ENCODE data around the gene MEGF6. TPM values are rescaled to one million over a fixed set of nuclear protein-coding genes. Genes with fewer than 3 reads are reported as not detected.

MEGF6 gene
- polyA plus RNA-seq, 4 donors = 6.3 to 19.0 (median 15.1) TPM

DNA sequence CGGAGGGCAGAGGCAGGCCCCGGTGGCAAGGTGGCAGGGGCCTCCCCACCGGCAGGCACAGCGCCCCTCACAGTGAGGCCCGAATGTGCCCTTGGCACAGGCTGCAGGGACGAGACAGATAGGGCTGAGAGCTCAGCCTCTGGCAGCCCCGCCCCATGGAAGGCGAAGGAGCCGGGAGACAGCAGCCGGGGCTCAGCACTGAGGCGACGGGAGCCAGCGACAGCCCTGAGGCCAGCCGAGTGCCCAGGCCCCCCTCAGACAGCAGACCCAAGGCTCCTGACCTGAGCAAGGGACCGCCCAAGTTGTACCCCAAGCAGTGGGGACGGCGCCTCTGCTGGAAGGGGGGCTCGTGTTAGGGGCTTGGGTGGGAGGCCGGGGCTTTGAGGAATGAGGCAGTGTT lies 113.8 kb downstream of the MEGF6 start:
- DNase-seq (ENCODE audit: low read depth in 4 of 4, low spot score in 2 of 4) = no peak

DNA sequence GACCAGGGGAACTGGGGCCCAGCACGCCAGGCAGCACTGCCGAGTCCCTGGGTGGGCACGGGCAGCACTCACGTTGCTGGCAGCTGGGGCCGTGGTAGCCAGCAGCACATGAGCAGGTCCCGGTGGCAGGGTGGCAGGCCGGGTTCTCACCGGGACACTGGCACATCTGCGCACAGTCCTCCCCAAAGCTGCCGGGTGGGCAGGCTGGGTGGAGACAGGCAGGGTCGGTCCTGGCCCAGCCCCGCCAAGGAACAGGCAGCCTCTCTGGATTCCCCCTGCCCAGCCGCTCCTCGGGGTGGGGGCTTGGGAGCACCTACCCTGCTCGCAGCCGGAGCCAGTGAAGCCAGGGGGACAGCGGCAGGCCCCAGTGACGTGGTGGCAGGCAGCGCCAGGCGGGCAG lies 114.4 kb downstream of the MEGF6 start:
- DNase-seq (ENCODE audit: low read depth in 4 of 4, low spot score in 2 of 4) = no peak

DNA sequence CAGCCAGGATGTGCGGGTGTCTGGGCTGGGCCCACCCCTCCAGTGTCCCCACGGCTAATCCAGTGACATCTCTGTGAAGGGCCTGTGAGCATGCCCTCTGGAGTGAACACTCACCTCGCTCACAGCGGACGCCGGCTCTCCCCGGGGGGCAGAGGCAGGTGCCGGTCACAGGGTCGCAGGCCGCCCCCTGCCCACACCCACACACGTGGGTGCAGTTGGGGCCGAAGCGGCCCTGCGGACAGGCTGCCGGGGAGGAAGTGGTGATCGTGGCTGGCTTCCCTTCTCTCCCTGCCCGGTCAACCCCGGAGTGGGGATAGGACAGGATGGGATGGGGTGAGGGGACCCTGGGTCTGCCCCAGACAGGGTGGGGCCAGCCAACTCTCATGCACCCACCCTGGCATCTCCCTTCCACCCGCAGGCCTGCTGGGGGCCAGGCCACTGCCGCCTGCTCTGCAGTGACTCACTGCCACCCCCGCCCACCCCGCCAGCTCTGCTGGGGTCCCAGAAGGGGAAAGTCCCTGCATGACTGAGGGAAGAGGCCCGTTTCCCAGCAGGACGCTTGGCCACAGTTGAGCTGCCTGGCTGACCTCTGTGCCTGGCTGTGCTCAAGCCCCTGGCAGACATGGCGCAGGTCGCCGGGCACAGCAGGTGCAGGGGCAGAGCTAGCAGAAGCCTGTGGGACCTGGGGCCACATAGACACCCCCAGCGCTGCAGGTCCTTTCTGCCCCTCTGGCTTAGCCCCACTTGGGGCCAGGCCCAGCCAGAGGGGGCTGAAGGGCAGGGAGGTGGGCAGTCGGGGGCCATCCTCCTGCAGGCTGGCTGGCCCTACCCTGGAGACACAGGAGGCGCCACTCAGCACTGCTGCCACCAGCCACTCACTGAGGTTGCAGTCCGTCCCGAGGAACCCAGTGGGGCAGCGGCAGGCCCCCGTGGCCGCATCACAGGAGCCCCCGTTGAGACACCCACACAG lies 115.2 kb downstream of the MEGF6 start:
- no peak for DNase-seq (ENCODE audit: low read depth in 4 of 4, low spot score in 2 of 4)

DNA sequence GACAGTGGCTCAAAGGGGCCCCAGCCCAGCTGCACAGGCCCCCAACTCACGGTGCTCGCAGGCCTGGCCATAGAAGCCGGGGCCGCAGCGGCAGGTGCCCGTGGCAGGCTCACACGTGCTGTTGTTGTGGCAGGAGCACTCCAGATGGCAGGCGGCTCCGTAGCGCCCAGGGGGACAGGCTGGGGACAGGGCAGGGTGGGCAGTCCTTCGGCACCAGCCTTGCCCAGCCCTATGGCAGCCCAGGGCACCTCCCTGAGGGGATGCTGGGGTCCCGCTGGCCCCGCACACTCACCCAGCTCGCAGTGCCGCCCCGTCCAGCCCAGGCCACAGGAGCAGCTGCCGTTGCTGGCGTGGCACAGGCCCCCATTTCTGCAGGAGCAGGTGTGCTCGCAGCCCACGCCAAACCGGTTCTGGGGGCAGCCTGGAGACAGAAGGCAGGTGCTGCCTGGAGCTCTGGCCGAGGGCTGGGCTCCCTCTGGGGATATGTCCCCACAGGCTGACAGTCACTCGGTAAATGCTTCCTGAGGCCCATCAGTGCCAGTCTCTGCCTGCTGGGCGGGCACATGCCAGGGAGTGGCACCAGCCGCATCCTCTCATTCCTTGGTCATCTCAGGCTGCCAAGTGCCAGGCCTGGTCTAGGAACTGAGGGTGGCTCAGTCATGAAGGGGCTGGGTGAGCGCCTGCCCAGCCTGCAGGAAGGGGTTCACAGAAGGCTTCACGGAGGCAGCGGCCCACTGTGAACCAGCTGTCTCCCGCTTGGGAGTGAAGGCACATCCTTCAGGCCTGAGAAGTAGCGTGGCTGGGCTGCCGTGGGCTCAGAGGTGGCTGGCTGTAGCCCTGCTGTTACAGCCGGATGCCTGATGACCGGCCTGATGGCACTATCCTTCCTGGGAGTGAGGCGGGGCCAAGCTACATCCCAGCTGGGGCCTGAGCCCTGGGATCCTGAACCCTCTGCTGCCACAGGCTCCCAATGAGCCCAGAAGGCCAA lies 116.7 kb downstream of the MEGF6 start:
- DNase-seq (ENCODE audit: low read depth in 4 of 4, low spot score in 2 of 4) = no peak

DNA sequence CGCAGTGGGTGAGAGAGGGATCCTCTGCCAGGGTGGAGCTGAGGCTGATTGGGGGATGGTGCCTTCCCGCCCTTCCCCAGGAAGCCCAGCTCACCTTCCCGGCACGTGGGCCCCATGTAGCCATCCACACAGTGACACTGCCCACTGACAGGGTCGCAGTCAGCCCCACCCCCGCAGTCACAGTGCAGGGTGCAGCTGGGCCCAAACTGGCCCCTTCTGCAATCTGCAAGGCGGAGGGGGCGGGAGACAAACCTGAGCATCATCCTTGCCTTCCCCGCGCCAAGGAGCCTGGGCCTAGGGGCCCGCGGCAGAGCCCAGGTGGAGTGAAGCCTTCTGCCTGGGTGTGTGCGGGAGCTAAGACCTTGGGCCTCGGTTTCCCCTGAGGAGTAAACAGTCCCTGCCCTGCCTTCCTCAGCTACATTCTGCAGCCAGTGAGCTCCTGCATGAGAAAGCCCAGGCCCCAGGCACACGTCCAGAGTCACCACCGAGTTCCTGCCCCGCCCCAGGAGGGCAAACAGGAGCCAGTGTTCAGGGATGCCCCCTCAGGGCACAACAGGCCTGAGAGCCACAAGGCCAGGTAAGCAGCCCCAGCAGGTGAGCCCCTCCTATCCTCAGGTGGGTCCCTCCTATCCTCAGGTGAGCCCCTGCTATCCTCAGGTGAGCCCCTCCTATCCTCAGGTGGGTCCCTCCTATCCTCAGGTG lies 118.6 kb downstream of the MEGF6 start:
- DNase-seq (ENCODE audit: low read depth in 4 of 4, low spot score in 2 of 4) = no peak

DNA sequence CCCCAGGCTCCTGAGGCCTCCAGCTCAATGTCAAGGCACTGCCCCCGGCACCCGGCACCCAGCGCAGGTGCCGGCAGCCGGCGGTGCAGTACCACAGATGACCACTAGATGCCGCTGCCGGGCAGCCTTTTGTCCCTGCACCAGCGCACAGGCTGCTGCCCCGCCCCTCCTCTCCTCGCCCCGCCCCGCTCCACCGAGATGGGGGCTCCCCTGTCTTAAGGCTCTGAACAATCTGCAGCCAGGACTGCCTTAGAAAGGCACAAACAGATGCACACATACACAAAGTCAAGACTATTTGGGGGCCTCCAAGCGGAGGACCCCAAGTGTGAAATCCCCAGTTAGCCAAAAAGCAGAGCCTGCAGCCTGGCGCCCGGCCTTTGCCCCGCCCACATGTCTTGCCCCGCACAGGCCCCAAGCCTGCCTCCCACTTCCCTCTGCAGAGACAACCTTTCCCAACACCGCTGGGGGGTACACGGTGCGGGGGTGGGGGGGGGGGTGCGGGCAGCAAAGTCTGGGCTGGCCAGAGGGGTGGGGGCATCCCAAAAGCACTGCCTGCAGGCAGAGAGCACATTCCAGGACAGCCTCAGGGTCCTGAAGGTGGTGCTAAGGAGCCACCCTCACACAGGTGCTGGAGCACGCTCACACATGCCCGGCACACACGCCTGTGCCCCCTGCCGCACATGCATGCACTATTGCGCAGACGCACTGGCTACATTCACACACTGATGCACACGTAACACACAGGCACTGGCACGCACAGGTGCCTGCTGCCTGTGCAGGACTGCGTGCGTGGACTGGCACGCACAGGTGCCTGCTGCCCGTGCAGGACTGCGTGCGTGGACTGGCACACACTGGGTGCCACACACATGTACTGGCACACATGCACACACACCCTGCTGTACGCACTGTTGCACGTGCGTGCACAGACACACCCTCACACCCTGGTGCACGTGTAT lies 119.7 kb downstream of the MEGF6 start:
- peak in 1 of 4 donors; percentile 17 for DNase-seq (ENCODE audit: low read depth in 4 of 4, low spot score in 2 of 4)

DNA sequence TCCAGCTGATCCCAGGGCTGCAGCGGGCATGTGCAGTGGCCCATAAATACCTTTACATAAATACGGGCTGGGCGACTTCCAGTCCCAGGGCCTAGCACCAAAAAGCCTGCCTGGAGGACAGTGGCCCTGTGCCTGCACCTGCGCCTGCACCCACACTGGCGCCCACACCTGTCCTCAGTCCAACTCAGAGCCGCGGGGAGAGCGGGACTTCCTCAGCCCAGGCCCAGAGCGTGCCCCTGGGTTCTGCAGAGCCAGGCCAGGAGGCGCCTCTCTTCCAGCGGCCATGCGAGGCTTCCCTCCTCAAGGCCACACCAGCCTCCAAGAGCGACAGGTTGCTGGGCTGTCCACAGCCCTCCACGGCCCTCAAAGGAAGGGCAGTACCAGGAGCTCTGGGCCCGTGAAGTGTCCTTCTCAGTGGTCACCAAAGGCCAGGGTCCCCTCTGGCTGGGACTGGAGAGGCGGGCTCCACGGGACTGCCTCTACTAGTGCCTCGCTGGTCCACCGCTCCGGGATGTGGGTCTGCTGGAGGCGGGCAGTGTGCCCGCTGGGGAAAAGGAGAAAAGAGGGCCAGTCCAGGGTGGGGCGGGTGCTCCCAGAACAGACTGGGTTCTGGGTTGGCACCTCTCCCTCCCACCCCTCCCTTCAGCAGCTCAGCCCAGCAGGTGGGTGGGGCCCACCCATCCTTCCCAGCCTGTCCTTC lies 121.1 kb downstream of the MEGF6 start:
- no peak for DNase-seq (ENCODE audit: low read depth in 4 of 4, low spot score in 2 of 4)

DNA sequence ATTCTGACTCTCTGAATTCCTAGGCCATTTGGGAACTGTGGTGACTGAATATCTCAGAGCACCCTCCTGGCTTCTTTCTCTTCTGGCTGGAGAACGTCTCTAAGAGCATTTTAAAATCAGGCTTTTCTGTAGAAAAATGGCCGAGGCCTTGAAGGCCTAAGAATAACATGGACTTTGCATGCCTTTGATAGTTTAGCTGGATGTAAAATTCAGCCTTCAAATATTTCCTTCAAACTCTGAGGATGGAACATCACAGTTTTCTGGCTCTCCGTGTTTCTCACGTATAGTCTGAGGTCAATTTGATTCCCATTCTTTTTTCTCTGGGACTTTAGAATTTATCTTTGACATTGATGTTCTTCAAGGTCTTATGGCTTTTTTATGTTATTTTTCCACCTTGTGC lies 122.9 kb downstream of the MEGF6 start:
- DNase-seq (ENCODE audit: low read depth in 4 of 4, low spot score in 2 of 4) = no peak

DNA sequence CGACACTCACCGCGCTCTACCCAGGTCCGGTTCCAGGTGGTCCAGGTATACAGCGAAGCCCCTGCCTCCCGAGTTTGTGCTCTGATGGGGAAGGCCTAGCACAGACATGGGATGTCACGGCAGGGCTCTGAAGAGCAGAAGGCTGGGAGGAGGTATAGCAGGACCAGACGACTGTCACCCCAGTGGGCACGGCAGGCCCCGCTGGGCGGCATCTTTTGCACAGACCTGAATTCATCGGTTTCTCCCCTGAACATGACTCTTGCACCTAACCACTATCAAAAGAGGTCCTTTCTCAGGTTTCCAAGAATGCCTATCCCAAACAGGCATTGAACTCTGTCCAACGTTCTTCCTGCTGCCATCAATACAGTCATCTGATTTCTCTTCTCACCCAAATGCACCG lies 126.3 kb downstream of the MEGF6 start:
- DNase-seq (ENCODE audit: low read depth in 4 of 4, low spot score in 2 of 4) = no peak

DNA sequence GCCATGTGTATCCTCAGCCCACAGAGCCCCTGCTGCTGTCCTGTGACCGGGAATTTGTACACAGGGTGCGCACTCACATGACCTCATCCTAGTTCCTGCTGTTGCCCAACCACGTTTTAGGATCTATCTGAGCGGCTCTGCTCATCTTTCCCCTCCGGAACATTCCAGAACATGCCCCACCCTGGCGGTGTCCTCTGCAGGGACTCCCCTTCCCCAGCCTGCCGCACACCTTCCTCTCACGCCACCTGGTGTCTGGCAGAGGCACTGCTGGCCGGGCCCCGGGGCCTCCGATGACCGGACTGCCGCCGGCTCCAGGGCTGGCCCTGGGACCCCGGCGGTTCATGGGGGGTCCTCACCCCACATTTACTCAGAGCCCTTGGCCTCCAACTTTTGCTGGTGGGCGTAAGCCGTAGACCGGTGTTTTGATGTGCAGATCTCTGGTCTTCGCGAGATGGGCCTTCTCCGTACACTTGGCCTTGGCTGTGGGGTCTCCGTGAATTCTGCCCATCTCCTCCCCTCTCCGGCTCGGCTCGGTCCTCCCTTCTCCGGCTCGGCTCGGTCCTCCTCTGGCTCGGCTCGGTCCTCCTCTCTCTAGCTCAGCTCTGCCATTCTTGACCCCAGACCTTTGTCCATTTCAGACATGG lies 127.4 kb downstream of the MEGF6 start:
- no peak for DNase-seq (ENCODE audit: low read depth in 4 of 4, low spot score in 2 of 4)

DNA sequence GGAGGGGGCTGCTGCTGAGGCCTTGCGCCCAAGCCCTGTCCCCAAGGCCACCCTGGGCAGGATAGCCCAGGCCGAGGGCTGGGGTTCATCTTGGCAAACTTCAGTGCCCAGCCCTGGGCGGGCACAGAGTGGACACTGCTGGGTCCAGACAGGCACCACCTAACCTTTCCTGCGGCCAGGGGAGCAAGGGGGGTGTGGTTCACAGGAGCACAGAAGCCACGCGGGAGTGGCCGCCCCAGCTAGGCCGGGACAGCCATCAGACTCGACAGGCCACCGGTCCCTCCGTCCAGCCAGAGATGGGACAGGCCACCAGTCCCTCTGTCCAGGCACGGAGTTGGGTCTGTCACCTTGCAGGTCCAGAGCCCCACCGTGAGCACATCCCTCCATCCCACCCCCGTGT lies 127.9 kb downstream of the MEGF6 start:
- DNase-seq (ENCODE audit: low read depth in 4 of 4, low spot score in 2 of 4) = no peak

DNA sequence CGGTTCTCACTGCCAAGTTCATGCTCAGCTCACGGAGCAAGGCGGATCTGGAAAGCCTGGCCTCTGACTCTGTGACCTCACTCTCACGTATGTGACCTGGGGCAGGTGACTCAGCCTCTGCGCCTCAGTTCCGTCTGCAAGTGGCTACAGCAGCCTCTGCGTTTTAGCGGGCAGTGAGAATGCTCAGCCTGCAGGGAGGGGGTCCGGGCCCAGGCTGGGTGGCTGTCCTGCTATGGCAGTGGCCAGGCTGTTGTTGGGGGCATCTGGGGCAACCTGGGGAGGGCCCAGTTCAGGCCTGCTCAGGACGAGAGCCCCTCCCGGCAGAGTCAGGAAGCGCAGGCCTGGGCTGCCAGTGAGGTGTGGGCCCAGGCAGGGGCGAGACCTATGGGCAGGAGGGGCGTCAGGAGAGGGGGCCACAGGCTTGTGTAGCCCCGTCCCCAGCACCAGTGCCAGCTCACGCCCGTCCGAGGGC lies 128.9 kb downstream of the MEGF6 start:
- no peak for DNase-seq (ENCODE audit: low read depth in 4 of 4, low spot score in 2 of 4)

DNA sequence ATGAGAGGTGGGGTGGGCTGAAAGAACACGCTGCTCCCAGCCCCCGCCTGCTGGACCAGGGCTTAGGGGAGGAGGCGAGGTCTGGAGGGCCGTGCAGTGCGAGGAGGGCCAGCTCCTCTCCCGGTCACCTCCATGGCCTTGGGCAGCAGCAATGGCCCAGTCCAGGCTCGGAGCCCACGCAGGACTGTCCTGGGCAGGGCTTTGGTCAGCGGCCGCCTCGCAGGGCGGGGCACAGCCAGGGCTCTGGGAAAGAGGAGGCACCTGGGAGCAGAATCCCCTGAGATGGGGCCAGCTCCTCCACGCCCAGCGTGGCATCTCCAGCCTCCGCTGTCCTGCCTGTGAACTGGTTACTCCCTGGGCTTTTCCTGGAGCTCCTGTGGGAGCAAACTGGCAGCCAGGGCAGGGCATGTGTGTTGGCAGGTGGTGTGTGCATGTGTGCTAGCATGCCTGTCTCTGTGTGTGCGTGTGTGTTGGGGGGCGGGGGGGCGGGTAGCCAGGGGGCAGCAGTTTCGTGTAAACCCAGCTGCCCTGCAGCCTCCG lies 129.4 kb downstream of the MEGF6 start:
- DNase-seq (ENCODE audit: low read depth in 4 of 4, low spot score in 2 of 4) = no peak

DNA sequence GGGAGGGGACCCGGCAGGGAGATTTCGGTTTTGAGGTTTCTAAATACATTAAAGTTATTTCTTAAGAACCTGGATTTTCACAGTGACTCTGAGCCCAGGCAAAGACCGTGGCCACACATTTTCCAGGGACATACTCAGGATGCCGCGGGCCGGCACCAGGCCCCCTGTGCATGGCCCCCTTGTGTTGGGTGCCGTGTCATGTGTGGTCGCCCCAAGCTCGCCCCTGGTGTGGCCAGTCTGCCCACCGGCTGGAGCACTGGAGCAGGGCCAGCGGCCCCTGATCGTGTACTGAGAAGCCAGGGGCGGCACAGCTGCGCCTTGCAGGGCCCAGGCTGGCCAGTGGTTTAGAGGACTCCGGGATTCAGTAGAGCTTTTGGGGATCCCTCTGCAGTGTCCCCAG lies 130.3 kb downstream of the MEGF6 start:
- DNase-seq (ENCODE audit: low read depth in 4 of 4, low spot score in 2 of 4) = no peak

DNA sequence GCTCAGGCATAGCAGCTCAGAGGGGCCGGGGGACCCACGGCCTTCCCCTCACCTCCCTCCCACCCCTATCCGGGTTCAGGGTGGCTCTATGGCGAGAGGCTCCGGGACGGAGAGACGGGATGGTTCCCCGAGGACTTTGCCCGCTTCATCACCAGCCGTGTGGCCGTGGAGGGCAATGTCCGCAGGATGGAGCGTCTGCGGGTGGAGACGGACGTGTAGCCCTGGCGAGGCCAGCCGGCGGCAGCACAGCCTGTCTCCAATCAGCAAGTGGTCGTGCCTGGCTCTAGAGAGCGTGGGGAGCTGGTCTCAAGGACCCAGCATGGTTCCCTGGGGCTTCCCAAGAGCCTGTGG lies 131.0 kb downstream of the MEGF6 start:
- no peak for DNase-seq (ENCODE audit: low read depth in 4 of 4, low spot score in 2 of 4)

DNA sequence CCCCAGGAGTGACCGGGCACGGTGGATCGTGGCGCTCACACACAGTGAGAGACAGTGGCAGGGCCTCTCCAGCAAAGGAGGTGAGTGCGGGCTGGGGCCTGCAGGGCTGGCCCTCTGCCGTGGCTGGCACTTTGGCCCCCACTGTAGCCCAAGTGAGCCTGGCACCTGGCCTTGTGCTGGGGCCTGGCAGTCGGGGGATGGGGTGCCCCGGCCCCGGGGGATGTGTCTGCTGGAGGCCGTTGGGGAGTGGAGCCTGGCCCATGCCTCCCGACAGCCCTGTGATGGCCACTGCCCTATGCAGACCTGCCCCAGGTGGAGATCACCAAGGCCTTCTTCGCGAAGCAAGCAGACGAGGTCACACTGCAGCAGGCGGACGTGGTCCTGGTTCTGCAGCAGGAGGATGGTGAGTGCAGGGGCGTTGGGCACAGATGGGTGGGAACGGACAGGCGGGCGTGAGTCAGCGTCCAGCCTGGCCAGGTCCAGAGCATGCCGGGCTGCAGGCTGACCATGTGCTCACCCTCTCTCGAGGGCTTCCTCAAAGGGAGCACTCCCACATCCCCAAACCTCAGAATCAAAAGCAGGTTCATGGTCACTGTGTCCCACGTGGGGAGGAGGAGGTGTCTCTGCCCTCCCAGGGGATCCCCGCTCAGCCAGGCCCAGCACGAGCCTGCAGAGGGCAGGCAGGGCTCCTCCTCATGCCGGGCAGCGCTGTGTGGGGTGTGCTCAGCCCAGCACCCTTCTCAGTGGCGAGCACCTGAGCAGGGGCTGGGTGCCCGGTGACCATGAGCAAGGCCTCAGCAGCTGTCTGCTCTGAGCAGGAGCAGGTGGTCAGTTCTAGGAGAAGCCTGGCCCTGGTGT lies 131.6 kb downstream of the MEGF6 start:
- no peak for DNase-seq (ENCODE audit: low read depth in 4 of 4, low spot score in 2 of 4)

DNA sequence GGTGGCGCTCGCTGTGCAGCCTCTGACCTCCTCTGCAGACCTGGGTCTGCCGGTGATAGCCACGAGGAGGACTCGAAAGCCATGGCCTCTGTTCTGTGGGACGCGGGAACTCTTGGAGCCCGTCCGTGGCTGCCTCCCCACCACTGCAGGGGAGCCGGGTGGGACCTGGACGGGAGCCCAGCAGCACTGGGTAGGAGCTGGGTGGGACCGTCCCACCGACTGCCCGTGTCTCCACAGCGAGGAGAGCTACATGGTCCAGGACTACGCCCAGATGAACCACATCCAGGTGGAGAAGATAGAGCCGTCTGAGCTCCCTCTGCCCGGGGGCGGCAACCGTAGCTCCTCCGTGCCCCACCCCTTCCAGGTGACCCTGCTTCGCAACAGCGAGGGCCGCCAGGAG lies 133.1 kb downstream of the MEGF6 start:
- DNase-seq (ENCODE audit: low read depth in 4 of 4, low spot score in 2 of 4) = no peak

All from left renal cortex interstitium (tissue), 4 donors.